DND-41 (cell line): ENCODE data around the gene UPF1.

Experiments
- CTCF ChIP-seq: IDR thresholded peaks from 2 replicates; pipeline ENCODE4 v1.5.1; 2012; ENCODE audit warnings: borderline replicate concordance, low read length, moderate library complexity, mild to moderate bottlenecking; ENCODE audit not compliant: poor library complexity, severe bottlenecking; ENCODE audit errors: extremely low read depth
- EZH2 ChIP-seq: IDR thresholded peaks from 3 replicates; pipeline ENCODE4 v1.6.1; 2012; ENCODE audit warnings: borderline replicate concordance, low read depth, mild to moderate bottlenecking, moderate library complexity, low read length, inconsistent platforms; ENCODE audit not compliant: severe bottlenecking

- TF ChIP-seq CTCF (no peak), EZH2 (no peak)
These were observed 35.0 kb downstream of the UPF1 start for GRCh38 chr19:18866800-18867123.
